ENCODE data around the gene EMSY. TPM values are rescaled to one million over a fixed set of nuclear protein-coding genes. Genes with fewer than 3 reads are reported as not detected.

Gene EMSY
- total and polyA plus RNA-seq, 7 experiments from 2014 or later = 25.9 to 49.0 (median 35.7) TPM

- intact Hi-C loops (cut with micrococcal nuclease) = loop anchor here in 1 of 2 donors (5.0 kb wide), 1 partner anchor 129 kb away; no protein-coding TSS in a partner anchor
- no peaks in the 10 kb centered on the region for H3K27me3 Mint-ChIP-seq
Measured at GRCh38 chr11:76552987-76553386, 108.2 kb downstream of the EMSY start.

DNA sequence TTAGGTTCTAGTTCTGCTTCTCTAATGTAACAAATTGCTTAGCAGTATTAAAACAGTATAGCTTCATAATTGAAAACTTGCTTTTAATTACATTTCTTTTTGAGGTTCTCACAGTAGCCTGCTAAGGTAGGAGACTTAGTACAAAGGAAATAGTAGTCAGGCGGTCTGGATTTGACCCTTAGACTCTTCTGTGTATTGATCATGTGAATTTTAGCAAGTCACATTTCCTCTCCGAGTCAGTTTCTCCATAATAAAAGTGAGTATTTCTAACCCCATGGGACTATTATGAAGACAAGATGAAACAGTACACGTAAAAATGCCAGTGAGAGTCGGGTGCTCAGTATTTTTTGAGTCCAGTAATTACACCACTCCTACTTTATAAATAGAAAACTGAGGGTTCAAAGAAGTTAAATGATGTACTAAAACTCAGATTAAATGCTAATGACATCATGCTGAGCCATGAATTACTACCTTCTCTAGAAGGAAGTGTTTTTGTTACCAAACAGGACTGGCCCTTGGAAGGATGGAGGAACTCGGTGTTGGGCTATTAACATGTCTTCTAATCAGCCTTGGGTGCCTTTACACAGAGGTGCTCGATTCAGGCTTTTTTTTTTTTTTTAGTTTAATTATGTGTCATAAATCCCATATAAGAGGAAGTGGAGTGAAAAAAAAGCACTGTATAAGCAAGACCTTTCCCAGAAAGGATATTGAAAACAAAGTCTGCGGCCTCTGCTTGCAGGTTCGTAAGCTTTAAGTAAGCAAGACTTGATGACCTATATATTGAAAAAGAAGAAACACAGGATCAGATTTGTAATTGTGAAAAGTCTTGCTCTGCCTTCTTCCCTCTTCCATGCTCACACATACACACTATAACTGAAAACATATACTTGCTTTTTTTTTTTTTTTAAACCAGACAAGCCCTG is 109.0 kb downstream of the EMSY start:
- POLR2A ChIA-PET = no interaction called here
- intact Hi-C loops (cut with micrococcal nuclease) = loop anchor here in 1 of 2 donors (5.0 kb wide), 1 partner anchor 128 kb away; no protein-coding TSS in a partner anchor

More at GRCh38 chr11:76552987-76553386, 108.2 kb downstream of the EMSY start:
- POLR2A ChIA-PET = no interaction called here
- CTCF ChIA-PET = no interaction called here
- DNase-seq = no peak
- peaks cover 0 to 12% (median 0%) of the 10 kb centered on the region in 3 experiments for H3K36me3 ChIP-seq (ENCODE audit: control insufficient read depth in 2 of 3, insufficient read depth in 3 of 3, low read length in 3 of 3)
- H3K4me3 ChIP-seq (ENCODE audit: low read length) = no peak overlapping the region
- no peak overlapping the region for H3K4me3 Mint-ChIP-seq
- H3K4me1 ChIP-seq (ENCODE audit: control insufficient read depth in 2 of 2, insufficient read depth in 2 of 2, low read length in 2 of 2) = no peaks in the 10 kb centered on the region
- no peaks in the 10 kb centered on the region for H3K27me3 ChIP-seq (ENCODE audit: control insufficient read depth in 2 of 2, insufficient read depth in 2 of 2, low read length in 2 of 2)
- no peaks in the 10 kb centered on the region for H3K9me3 ChIP-seq (ENCODE audit: control insufficient read depth in 2 of 3, low read length in 3 of 3)
- no peak overlapping the region for H3K27ac ChIP-seq (ENCODE audit: low read depth, low read length)
- no peak for ATAC-seq
- H3K9me3 Mint-ChIP-seq = peaks cover 0 to 5% (median 0%) of the 10 kb centered on the region in 11 donors
- peaks cover 0 to 10% (median 0%) of the 10 kb centered on the region in 7 donors for H3K4me1 Mint-ChIP-seq
- H3K36me3 Mint-ChIP-seq = peaks cover 0 to 17% (median 8%) of the 10 kb centered on the region in 5 donors
- no peak overlapping the region for H3K27ac Mint-ChIP-seq

DNA sequence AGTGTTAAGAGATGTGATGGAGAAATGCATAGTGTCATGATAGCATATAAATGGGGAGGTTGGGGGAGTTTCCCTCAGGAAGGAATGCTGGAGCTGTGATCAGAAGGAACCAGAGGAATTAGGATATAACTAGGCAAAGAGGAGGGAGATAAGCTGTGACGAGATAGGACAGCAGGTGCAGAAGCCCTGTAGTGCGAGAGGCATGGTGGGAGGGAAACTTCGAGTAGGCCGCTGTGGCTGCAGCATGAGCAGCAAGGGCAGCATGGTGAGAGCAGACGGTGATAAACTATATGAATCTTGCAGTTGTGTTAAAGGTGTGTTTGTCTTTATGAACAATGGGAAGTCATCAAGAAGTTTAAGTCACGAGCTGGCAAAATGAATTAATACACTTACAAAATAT is 109.9 kb downstream of the EMSY start:
- Mint-ChIP-seq H3K4me1 (peaks cover 0 to 21% (median 0%) of the 10 kb centered on the region in 7 donors), H3K27me3 (peaks cover 0 to 3% (median 0%) of the 10 kb centered on the region in 5 donors), H3K9me3 (peaks cover 0 to 5% (median 0%) of the 10 kb centered on the region in 11 donors), H3K27ac (no peak overlapping the region), H3K4me3 (no peak overlapping the region), H3K36me3 (peaks cover 0 to 7% (median 4%) of the 10 kb centered on the region in 5 donors)
- intact Hi-C loops (cut with micrococcal nuclease) = loop anchor here in 1 of 2 donors (5.0 kb wide), 1 partner anchor 128 kb away; no protein-coding TSS in a partner anchor
- Histone ChIP-seq H3K9me3 (ENCODE audit: control insufficient read depth in 2 of 3, low read length in 3 of 3) (no peaks in the 10 kb centered on the region), H3K4me3 (ENCODE audit: low read length) (no peak overlapping the region), H3K36me3 (ENCODE audit: control insufficient read depth in 2 of 3, insufficient read depth in 3 of 3, low read length in 3 of 3) (peaks cover 0 to 4% (median 0%) of the 10 kb centered on the region in 3 experiments), H3K4me1 (ENCODE audit: control insufficient read depth in 2 of 2, insufficient read depth in 2 of 2, low read length in 2 of 2) (no peaks in the 10 kb centered on the region), H3K27me3 (ENCODE audit: control insufficient read depth in 2 of 2, insufficient read depth in 2 of 2, low read length in 2 of 2) (no peaks in the 10 kb centered on the region), H3K27ac (ENCODE audit: low read depth, low read length) (no peak overlapping the region)
- ChIA-PET CTCF (no interaction called here), POLR2A (no interaction called here)
- ATAC-seq = no peak
- DNase-seq = no peak

More for the DNA sequence above, 109.0 kb downstream of the EMSY start:
- H3K27me3 ChIP-seq (ENCODE audit: control insufficient read depth in 2 of 2, insufficient read depth in 2 of 2, low read length in 2 of 2) = no peaks in the 10 kb centered on the region
- Mint-ChIP-seq H3K4me3 (no peak overlapping the region), H3K36me3 (peaks cover 0 to 13% (median 4%) of the 10 kb centered on the region in 5 donors), H3K27ac (no peak overlapping the region), H3K27me3 (peaks cover 0 to under 1% (median 0%) of the 10 kb centered on the region in 5 donors), H3K9me3 (peaks cover 0 to 5% (median 0%) of the 10 kb centered on the region in 11 donors), H3K4me1 (peaks cover 0 to 14% (median 0%) of the 10 kb centered on the region in 7 donors)
- no peaks in the 10 kb centered on the region for H3K9me3 ChIP-seq (ENCODE audit: control insufficient read depth in 2 of 3, low read length in 3 of 3)
- no peak for ATAC-seq
- H3K4me3 ChIP-seq (ENCODE audit: low read length) = no peak overlapping the region
- H3K4me1 ChIP-seq (ENCODE audit: control insufficient read depth in 2 of 2, insufficient read depth in 2 of 2, low read length in 2 of 2) = no peaks in the 10 kb centered on the region
- peaks cover 0 to 12% (median 0%) of the 10 kb centered on the region in 3 experiments for H3K36me3 ChIP-seq (ENCODE audit: control insufficient read depth in 2 of 3, insufficient read depth in 3 of 3, low read length in 3 of 3)
- no peak overlapping the region for H3K27ac ChIP-seq (ENCODE audit: low read depth, low read length)
- CTCF ChIA-PET = no interaction called here
- no peak for DNase-seq

- H3K36me3 ChIP-seq (ENCODE audit: control insufficient read depth in 2 of 3, insufficient read depth in 3 of 3, low read length in 3 of 3) = no peaks in the 10 kb centered on the region
- no peak for DNase-seq
- peaks cover 0 to 7% (median 0%) of the 10 kb centered on the region in 11 donors for H3K9me3 Mint-ChIP-seq
- H3K27ac ChIP-seq (ENCODE audit: low read depth, low read length) = no peak overlapping the region
- no peak overlapping the region for H3K4me3 Mint-ChIP-seq
- CTCF ChIA-PET = no interaction called here
- peaks cover 0 to 5% (median 0%) of the 10 kb centered on the region in 5 donors for H3K36me3 Mint-ChIP-seq
- ATAC-seq = no peak
- no peaks in the 10 kb centered on the region for H3K4me1 ChIP-seq (ENCODE audit: control insufficient read depth in 2 of 2, insufficient read depth in 2 of 2, low read length in 2 of 2)
- H3K27ac Mint-ChIP-seq = no peak overlapping the region
- intact Hi-C loops (cut with micrococcal nuclease) = no loop called here
- H3K27me3 Mint-ChIP-seq = peaks cover 3 to 10% (median 8%) of the 10 kb centered on the region in 5 donors
- POLR2A ChIA-PET = no interaction called here
- no peak overlapping the region for H3K4me3 ChIP-seq (ENCODE audit: low read length)
- H3K9me3 ChIP-seq (ENCODE audit: control insufficient read depth in 2 of 3, low read length in 3 of 3) = no peaks in the 10 kb centered on the region
- H3K27me3 ChIP-seq (ENCODE audit: control insufficient read depth in 2 of 2, insufficient read depth in 2 of 2, low read length in 2 of 2) = no peaks in the 10 kb centered on the region
- peaks cover 0 to 31% (median 0%) of the 10 kb centered on the region in 7 donors for H3K4me1 Mint-ChIP-seq
Measured at GRCh38 chr11:76557466-76557865, 112.6 kb downstream of the EMSY start.

DNA sequence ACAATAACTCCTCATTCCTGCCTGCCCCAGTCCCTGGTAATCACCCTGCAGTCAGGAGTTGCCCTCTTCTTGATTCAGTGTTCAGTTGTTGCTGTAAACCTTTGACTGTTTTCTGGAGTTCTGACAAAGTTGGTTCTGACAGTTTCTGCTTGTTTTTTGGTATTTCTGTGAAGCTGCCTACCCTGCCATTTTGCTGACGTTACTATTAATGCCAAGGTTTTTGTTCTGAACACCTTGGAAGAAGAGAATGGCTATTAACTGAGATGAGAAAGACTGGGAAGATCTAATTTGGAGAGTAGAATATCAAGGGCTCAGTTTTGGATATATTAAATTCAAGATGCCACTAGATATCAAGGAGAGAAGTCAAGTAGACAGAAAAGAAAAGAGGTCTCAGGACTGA is 113.7 kb downstream of the EMSY start:
- H3K4me3 Mint-ChIP-seq = no peak overlapping the region
- peaks cover 5 to 15% (median 10%) of the 10 kb centered on the region in 5 donors for H3K27me3 Mint-ChIP-seq
- Histone ChIP-seq H3K36me3 (ENCODE audit: control insufficient read depth in 2 of 3, insufficient read depth in 3 of 3, low read length in 3 of 3) (no peaks in the 10 kb centered on the region), H3K4me3 (ENCODE audit: low read length) (no peak overlapping the region), H3K4me1 (ENCODE audit: control insufficient read depth in 2 of 2, insufficient read depth in 2 of 2, low read length in 2 of 2) (no peaks in the 10 kb centered on the region), H3K27ac (ENCODE audit: low read depth, low read length) (no peak overlapping the region), H3K27me3 (ENCODE audit: control insufficient read depth in 2 of 2, insufficient read depth in 2 of 2, low read length in 2 of 2) (no peaks in the 10 kb centered on the region), H3K9me3 (ENCODE audit: control insufficient read depth in 2 of 3, low read length in 3 of 3) (no peaks in the 10 kb centered on the region)
- H3K4me1 Mint-ChIP-seq = peaks cover 0 to 25% (median 0%) of the 10 kb centered on the region in 7 donors
- intact Hi-C loops (cut with micrococcal nuclease) = no loop called here
- peaks cover 0 to 7% (median 0%) of the 10 kb centered on the region in 11 donors for H3K9me3 Mint-ChIP-seq
- POLR2A ChIA-PET = no interaction called here
- CTCF ChIA-PET = no interaction called here
- ATAC-seq = no peak
- peaks cover 0 to 2% (median 0%) of the 10 kb centered on the region in 5 donors for H3K36me3 Mint-ChIP-seq
- peak overlapping the region in 1 of 9 donors; percentile 26 for H3K27ac Mint-ChIP-seq
- no peak for DNase-seq

DNA sequence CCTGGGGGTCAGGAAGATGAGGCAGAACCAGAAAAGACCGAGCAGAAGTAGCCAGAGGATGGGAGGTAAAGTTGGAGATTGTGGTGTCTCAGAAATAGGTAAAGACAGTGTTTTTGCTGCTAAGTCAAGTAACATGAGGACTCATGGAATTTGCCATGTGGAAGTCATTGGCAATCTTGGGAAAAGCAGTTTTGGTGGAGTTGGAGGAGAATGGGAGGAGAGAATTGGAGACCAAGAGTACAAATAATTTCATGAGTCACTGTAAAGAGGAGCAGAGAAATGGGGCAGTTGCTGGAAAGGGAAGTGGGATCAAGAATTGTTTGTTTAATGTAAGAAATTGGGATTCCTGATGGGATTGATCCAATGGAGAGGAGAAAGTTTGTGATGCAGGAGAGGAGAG is 114.1 kb downstream of the EMSY start:
- no peak overlapping the region for H3K4me3 Mint-ChIP-seq
- Histone ChIP-seq H3K27ac (ENCODE audit: low read depth, low read length) (no peak overlapping the region), H3K36me3 (ENCODE audit: control insufficient read depth in 2 of 3, insufficient read depth in 3 of 3, low read length in 3 of 3) (no peaks in the 10 kb centered on the region), H3K27me3 (ENCODE audit: control insufficient read depth in 2 of 2, insufficient read depth in 2 of 2, low read length in 2 of 2) (no peaks in the 10 kb centered on the region), H3K4me3 (ENCODE audit: low read length) (no peak overlapping the region), H3K9me3 (ENCODE audit: control insufficient read depth in 2 of 3, low read length in 3 of 3) (no peaks in the 10 kb centered on the region), H3K4me1 (ENCODE audit: control insufficient read depth in 2 of 2, insufficient read depth in 2 of 2, low read length in 2 of 2) (no peaks in the 10 kb centered on the region)
- peaks cover 0 to 21% (median 0%) of the 10 kb centered on the region in 7 donors for H3K4me1 Mint-ChIP-seq
- ChIA-PET CTCF (no interaction called here), POLR2A (no interaction called here)
- H3K27ac Mint-ChIP-seq = no peak overlapping the region
- ATAC-seq (no peak), DNase-seq (no peak)
- intact Hi-C loops (cut with micrococcal nuclease) = no loop called here
- peaks cover 5 to 20% (median 14%) of the 10 kb centered on the region in 5 donors for H3K27me3 Mint-ChIP-seq
- H3K9me3 Mint-ChIP-seq = peaks cover 0 to 7% (median 0%) of the 10 kb centered on the region in 11 donors
- H3K36me3 Mint-ChIP-seq = peaks cover 0 to 5% (median 0%) of the 10 kb centered on the region in 5 donors

All from naive thymus-derived CD4-positive, alpha-beta T cell (primary cell).